HG02981 (cell line): ENCODE measurements around the gene TDRD9.

Source experiments
- ATAC-seq: cut with Tn5 transposase; IDR thresholded peaks from one replicate; pipeline ENCODE4 v1.9.1; 2021; ENCODE audit warnings: mild to moderate bottlenecking, moderate library complexity; ENCODE audit not compliant: unreplicated experiment

The TDRD9 gene

DNA sequence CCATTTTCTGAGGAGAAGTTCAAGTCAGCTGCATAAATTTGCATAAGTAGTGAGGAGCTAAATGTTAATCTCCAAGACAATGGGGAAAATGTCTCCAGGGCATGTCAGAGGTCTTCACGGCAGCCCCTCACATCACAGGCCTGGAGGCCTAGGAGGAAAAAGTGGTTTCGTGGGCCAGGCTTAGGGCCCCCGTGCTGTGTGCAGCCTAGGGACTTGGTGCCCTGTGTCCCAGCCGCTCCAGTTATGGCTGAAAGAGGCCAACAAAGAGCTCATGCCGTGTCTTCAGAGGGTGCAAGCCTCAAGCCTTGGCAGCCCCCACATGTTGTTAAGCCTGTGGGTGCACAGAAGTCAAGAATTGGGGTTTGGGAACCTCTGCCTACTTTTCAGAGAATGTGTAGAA, 55.9 kb downstream of the TDRD9 start:
- ATAC-seq = no peak

DNA sequence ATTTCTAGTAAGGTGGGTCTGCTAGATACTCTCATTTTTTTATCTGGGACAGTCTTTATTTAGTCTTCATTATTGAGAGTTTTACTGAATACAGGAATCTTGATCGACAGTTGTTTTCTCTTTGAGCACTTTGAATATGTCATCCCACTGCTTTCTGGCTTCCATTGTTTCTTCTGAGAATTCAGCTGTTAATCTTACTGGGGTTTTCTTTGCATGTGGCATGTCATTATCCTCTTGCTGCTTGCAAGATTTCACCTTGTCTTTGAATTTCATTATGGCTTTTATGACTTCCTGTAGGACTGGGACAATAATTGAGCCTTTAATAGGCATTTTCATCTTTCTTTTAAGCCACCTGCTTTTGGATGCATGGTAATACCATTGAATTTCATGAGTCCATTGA, 60.8 kb downstream of the TDRD9 start:
- no peak for ATAC-seq

DNA sequence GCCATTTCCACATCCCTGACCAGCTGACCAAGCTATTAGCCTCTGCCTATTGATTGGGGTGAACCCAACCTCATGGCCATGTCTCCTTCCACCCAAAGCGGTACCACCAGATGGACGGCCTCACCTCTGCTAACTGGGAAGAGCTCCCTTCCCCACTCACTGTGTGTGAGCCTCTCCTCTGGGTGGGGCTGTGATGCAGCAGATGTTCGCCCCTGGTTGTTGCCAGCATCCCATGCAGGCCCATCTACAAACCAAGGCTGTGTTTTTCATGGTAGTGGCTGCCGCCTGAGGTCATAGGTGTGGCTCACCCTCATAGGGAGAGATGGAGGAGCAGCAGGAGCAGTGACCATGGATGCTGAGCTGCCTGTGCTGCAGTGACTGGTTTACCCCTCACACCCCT, 61.7 kb downstream of the TDRD9 start:
- ATAC-seq = no peak

DNA sequence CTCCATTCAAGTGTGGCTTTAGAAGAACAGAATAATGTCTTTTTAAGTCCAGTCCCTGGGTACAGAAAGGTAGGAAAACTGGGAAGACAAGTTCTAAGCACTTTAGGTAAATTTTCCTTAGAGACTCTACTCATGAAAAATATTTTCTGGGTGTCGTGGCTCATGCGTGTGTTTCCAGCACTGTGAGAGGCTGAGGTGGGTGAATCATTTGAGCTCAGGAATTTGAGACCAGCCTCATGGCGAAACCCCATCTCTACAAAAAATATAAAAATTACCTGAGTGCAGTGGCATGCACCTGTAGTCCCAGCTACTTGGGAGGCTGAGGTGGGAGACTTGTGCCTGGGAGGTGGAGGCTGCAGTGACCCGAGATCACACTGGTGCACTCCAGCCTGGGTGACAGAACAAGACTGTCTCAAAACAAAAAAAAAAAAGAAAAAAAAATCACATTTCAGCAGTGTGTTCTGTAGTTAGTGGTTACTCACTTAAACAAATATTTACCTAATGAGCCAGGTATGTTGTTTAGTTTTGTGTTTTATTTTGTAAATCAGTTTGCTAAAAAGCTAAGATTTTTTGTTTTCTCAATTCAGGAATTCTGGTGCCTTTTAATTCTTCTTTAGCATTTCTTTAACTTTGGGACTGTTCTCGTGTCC, 66.4 kb downstream of the TDRD9 start:
- no peak for ATAC-seq

DNA sequence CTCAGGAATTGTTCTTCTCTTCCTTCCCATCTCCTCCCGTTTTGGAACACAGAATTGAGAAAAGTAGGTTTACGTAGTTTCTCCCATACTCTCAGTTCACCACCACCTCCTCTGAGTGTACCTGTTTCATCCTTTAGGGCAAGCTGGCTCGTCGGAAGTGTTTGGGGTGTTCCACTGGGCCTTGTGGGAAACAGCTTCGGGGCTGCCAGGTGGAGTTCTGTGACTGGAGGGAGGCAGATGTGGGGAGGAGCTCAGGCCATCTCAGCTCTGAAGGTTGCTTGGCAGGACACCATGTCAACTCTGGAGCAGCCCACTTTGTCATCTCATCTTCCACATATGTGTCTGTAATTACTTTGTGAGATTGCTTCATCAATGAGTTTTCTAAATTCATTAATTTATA, 67.6 kb downstream of the TDRD9 start:
- ATAC-seq = no peak

DNA sequence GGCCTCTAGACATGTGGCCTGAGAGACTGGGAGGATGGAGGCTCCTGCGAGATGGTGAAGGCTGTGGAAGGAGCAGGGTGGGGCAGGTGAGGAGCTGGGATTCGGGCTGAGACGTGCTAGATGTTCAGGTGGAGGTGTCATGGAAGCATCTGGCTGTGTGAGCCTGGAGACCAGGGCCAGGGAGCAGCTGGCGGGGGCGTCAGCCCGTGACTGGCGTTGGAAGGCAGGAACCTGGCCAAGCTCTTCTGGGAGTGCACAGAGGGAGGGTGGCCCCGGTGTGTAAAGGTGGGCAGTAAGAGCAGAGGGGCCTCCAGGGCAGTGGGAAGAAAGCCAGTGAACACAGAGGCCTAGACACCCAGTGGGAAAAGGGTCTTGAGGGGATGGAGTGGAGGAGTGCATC, 69.1 kb downstream of the TDRD9 start:
- ATAC-seq = no peak

DNA sequence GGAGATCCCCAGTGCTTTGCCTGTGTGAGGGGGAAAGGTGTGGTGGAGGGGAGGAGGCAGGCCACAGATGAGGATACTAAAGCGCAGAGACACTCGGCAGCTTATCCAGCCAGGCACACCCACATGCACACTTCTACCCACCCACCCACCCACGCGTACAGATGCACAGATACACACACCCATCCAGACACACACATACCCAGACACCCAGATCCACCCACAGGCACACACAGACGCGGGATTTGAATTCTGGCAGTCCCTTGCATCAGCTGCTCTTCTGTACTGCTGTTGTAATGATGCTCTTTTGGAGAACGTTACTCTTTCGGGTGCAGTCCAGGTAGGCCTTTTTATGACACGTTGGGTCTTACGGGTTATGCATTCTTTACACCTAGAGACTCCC, 69.8 kb downstream of the TDRD9 start:
- no peak for ATAC-seq

DNA sequence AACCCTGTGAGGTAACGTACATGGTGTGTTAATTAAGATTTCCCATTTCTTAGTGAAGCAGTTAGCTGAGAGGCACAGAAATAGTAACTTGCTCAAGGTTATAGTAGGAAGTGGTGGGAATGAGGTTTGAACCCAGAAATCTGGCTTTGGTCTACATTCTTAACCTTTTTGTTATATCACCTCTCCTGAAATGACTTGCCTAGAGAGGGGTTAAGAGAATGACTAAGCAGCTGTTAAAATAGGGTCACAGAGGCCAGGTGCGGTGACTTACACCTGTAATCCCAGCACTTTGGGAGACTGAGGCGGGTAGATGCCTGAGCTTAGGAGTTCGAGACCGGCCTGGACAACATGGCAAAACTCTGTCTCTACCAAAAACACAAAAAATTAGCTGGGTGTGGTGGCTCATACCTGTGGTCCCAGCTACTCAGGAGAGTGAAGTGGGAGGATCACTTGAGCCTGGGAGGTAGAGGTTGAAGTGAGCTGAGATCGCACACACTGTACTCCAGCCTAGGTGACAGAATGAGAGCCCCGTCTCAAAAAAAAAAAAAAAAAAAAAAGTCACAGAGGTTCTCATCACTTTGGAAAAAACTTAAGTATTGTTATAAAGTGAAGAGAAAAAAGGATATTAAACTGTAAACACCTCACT, 71.7 kb downstream of the TDRD9 start:
- ATAC-seq = no peak

DNA sequence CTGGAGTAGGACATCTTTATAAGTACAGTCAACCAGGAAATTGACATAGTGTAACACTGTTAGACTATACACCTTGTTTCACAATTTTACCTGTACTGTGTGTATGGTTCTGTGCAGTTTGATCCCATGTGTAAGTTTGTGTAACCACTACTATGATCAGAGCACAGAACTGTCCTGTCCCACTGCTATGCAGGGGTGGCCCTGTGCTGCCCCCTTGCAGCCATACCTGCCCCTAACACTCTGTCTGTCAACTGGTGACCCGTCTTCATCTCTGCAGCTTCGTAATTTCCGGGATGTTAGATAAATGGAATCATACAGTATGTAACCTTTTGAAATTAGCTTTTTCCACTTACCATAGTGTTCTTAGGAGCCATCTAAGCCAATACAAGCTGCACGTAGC, 72.7 kb downstream of the TDRD9 start:
- no peak for ATAC-seq

DNA sequence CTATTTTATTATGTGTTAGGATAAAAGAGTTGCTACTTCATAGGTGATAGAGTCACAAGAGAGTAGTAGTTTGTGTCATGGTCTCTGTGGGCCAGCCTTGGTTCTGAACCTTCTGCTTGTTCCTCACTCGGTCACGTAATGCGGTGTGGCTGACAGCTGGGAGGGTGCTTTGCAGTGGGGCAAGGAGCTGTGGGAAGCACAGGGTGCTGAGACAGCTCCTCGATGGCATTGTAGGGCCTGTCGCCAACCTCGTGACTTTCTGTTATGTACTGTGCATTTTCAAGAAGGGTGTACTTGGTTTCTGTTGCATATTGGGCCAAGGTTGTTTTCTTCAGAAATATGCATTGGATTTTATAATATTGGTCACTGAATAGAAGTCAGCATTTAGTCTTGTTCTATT, 75.4 kb downstream of the TDRD9 start:
- no peak for ATAC-seq

DNA sequence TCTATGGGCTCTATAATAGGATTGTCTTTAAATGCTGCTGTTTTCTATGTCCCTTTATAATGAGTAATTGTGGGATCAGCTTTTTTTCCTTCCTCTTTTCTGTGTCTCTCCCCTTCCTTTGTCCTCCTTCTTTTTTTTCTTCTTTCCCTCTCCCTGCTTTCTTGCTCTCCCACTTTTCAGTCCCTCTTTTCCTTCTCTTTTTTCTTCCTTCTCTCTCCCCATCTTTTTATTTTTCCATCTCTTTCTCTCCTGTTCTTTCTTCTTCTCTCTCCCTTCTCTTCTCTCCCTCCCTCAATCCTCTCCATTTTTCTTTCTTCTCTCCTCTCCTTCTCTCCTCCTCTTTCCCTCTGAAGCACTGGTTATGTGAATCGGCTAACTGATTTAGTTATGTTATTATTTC, 76.6 kb downstream of the TDRD9 start:
- no peak for ATAC-seq

DNA sequence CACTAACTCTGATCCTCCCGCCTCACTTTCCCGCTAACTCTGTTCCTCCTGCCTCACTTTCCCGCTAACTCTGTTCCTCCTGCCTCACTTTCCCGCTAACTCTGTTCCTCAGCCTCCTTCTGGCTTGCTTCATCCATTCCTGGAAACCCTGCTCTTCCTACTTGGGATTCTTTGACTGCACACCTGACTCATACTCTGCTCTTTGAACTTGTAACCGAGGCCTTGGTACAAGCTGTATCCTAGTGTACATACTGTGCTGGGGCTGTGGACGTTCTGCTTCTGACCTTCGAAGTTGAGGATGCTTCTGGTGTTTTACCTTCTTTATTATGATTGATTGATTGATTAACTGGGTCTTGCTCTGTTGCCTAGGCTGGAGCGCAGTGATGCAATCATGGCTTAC, 77.2 kb downstream of the TDRD9 start:
- no peak for ATAC-seq

DNA sequence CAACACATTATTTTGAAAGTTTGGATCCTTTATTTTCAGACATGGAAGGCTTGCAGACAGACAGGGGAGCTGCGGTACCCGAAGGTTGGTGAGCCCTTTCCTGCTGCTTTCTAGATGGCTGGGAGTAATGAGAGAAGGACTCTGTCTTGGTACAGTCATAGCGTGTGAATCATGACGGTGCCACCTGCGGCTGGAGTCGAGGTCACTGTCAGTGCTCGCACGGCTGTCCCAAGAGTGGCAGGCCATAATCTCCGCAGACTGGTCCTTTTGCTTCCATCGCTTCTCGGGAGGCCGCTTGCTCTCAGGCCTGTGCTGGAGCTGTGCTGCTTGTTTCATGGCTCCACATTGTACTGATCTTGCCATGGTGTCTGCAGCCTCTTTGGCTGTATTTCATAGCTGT, 78.9 kb downstream of the TDRD9 start:
- no peak for ATAC-seq

DNA sequence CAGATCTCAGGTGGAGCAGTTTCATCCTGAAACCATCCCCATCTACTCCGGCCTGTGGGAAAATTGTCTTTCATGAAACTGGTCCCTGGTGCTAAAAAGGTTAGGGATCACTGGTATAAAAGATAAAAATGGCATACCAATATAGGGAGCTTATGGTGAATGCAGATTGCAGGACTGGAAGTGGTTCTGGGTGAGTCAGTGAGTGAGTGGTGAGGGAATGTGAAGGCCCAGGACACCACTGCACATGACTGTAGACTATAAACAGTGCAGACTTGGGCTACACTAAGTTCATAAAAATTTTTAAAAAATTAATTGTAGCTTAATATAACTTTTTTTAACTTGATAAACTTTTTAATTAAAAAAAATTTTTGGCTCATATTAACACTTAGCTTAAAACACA, 81.0 kb downstream of the TDRD9 start:
- ATAC-seq = no peak

DNA sequence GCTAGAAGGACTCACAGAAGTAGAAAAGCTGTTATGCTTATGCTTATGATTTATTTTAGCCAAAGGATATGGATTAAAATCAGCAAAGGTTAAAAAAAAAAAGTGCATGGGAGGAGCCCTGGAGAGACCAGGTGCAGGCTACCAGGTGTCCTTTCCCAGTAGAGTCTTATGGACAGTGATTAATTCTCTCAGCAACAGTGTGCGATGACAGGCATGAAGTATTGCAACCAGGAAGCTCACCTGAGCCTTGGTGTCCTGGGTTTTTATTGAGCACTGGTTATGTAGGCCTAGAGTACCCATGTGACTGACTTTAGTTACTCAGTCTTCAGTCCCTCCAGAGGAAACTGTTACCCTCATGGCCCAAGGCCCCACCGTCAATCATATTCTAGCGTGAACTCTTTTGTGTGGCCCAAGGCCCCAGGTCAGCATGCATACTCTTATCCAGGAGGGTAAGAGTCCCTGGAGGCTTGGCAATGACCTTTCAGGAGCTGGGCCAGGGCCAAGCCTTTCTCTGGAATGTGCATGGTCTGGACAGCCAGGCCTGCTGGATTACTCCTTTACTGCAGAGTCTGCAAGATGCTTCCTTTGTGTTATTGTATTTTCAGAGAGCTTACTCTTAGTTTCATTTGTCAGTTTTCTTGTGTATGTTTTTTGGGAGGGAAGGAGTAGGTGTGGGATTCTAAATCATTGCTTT, 83.7 kb downstream of the TDRD9 start:
- no peak for ATAC-seq

DNA sequence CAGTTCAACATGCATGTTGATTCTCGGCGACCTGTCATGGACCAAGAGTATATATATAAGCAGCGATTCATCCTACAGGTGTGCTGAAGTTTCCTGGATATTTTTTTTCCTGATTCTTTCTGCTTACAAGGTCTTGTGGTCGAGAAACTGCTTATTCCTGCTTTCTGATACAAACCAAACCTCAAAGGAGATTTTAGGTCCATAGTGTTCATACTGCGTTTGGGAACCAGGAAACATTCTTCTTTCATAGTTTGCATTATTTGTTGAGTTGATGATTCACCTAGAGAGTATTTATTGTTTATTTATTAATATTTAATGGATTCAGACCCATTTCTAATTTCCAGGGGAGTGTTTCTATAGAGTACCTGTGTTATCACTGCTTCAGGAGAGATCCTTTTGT, 86.5 kb downstream of the TDRD9 start:
- ATAC-seq = no peak

DNA sequence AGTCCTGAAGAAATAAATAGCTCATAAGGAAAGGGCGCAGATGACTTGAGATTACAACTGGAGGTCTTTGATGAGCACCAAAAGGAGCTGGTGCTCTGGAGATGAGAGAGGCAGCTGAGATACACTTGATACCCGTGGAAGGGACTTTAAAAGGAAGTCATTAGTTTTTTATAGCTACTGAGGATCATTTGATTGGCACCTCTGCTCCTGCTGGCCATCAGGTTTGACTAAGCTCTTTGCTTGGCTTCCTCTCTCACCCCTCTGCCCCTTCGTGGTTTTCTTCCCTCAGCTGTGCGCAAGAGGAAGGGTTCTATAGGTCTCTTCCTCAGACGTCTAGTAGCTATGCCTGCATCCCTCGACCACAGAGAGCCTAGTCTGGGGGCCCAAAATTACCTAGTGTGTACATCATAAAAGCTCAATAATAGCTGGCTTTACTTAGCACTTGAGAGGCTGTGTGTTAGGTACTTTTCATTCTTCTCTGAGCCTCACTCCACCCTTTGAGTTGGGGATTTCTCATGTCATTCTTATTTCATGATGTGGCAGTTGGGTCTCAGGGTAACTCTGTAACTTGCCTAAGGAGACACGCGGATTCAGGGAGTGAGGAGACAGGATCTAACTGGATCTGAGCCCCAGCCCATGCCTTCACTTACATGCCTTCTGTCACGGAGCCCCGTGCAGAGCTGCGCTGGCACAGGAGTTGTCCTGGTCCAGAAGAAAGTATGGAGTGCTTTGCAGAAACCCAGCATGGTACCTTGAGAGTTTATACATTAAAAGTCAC, 88.8 kb downstream of the TDRD9 start:
- ATAC-seq = no peak

DNA sequence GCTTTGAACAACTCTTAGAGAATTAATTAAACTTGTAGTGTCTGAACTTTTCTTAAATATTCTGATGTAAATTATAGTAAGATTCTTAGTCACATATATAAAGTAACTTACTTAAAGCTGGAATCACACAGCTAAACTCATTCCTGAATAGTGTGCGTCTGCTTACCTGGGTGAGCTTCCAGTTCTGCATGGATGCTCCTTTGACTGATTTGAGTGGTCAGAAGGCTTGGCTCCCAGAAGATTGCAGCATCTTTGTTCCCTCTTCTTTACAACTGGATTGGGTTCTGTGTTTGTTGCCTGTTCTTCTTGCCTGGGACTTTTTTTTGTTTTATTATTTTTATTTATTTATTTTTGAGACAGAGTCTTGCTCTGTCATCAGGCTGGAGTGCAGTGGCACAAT, 90.8 kb downstream of the TDRD9 start:
- no peak for ATAC-seq

DNA sequence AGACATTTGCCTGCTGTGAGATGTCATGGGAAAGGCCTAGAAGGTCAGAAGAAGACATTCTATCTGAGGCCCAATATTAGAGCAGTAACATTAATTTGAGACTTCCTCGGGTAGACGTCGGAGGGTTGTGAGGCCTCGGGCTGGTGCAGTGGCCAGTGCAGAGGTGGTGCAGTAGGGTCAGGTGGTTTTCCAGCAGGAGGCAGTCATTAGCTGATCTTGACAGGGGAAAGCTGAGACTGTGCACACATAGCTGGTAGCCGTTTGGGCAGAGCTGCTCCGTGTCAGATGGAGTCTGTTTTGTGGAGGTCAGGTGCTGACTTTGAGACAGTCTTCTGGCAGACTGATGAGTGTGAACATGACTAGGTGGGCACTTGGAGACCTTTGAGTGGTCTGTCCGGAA, 91.5 kb downstream of the TDRD9 start:
- no peak for ATAC-seq

DNA sequence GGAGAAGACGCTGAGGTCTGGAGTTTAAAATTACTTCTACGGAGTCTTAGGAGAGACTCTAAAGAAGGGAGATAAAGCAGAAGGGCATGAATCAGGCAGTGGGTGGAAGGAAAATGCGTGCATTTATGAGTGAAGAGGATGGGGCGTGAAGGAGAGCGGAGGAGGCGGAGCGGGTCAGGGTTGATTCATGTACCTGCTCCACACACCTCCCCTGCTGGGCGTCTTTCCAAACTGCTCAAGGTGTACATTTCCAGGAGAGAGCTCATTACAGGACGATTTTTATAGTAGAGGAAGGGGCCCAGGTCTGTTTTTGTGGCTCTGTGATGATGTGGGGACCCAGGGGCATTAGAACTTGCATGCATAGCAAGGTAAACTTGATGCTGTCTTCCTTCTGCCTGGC, 92.2 kb downstream of the TDRD9 start:
- ATAC-seq = no peak

DNA sequence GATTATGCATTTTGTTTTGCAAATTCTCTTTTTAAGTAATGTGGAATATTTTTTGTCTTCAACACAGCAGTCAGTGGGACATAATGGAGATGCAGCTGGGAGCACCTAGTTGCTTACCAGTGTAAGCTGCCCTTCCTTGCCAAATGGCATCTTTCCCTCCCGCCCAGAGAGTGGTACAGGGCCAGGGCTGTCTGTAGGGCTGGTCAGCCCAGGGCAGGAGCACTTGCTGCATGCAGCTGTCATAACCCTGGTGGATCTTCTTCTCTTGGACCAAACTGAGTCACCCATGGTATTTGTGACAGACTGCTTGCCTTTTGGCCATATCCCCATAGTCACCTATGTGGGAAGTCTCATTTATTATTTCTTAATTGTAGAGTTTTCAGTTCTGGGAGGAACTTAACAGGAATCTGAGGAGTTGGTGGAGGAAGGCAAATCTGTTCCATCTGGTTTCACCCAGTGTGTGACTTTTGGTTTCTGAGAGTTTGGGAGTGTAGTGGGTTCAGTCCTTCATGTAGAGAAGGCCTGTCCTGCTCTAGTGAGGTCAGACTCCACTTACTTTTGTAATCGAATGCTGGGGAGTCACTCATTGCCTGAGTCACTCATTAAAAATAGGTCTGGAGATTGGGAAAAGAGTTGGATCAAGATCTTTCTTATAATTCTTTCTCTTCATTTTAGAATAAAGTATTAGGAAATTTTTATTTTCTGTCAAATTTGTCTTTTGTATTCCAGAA, 95.2 kb downstream of the TDRD9 start:
- no peak for ATAC-seq
